ENCODE data around the gene DISP3. TPM values are rescaled to one million over a fixed set of nuclear protein-coding genes. Genes with fewer than 3 reads are reported as not detected.

The DISP3 gene
- total and polyA plus RNA-seq, 2 of the 13 experiments (the other 11 are each of a cell fraction or from before 2014, with no cell fraction given): 0.08 to 0.13 TPM

- Histone ChIP-seq H3K36me3 (replicated peaks in 1 of 2; ENCODE audit: control insufficient read depth in 1 of 2, insufficient read depth in 2 of 2, low read length in 2 of 2) (no peaks in the 10 kb centered on the region), H3K27me3 (ENCODE audit: control insufficient read depth in 1 of 2, insufficient read depth in 2 of 2, low read length in 2 of 2) (peaks cover 5 to 58% of the 10 kb centered on the region in 2 experiments; a peak in 4 of 5 replicates), H3K4me2 (ENCODE audit: low read depth, low read length) (peak overlapping the region; percentile 29; the same call in 1 of the 2 replicates), H3K9me3 (ENCODE audit: low read length) (no peaks in the 10 kb centered on the region), H3K4me3 (replicated peaks in 1 of 3; ENCODE audit: insufficient read depth in 1 of 3, low read depth in 2 of 3, low read length in 3 of 3) (peak overlapping the region in 1 of 3 experiments; percentile 39; a peak in 2 of 6 replicates), H3K4me1 (ENCODE audit: insufficient read depth, low read length) (no peaks in the 10 kb centered on the region), H3K9ac (ENCODE audit: insufficient read depth, low read depth, low read length) (no peak overlapping the region), H2AFZ (ENCODE audit: low read length) (no peak overlapping the region), H4K20me1 (ENCODE audit: insufficient read depth, low read length) (no peaks in the 10 kb centered on the region), H3K79me2 (ENCODE audit: insufficient read depth, low read length) (no peaks in the 10 kb centered on the region), H3K27ac (ENCODE audit: extremely low read length, insufficient read depth, low read length) (no peak overlapping the region)
- in situ Hi-C loops (cut with HindIII; ENCODE audit: extremely low pct_ligation_motif_present, low pct_unique_long_range_greater_than_20kb) (no loop called here), intact Hi-C loops (cut with micrococcal nuclease; ENCODE audit: unreplicated experiment) (no loop called here)
- BruUV-seq (replicated peaks): no TSS peak
- DNase-seq (ENCODE audit: low spot score) (no peak), FAIRE-seq (no peak), ATAC-seq (no peak)
- ChIA-PET POLR2A (no interaction called here), CTCF (ENCODE audit: low intra/inter-chr PET ratio, low total read pairs) (no interaction called here)
- WGBS (ENCODE audit: low lambda C conversion rate): 8% methylated on average over 8 of the region's 8 CpGs
- no peak for TF ChIP-seq CTCF (CRISPR knock-in tag; IDR thresholded peaks at IDR 0.05)
- no peak for TF ChIP-seq ZFP62 (CRISPR knock-in tag; IDR thresholded peaks at IDR 0.05)
- TF ChIP-seq SCMH1 (CRISPR knock-in tag; IDR thresholded peaks at IDR 0.05; ENCODE audit: borderline replicate concordance): no peak
- no peak for TF ChIP-seq ZNF446 (CRISPR knock-in tag; IDR thresholded peaks at IDR 0.05)
- TF ChIP-seq ZNF337 (CRISPR knock-in tag; IDR thresholded peaks at IDR 0.05; ENCODE audit: borderline replicate concordance, low read depth): no peak
- TF ChIP-seq ZKSCAN8 (CRISPR knock-in tag; IDR thresholded peaks at IDR 0.05; ENCODE audit: borderline replicate concordance): no peak
- TF ChIP-seq ZBTB10 (CRISPR knock-in tag; IDR thresholded peaks at IDR 0.05; ENCODE audit: borderline replicate concordance): no peak
Observed at GRCh38 chr1:11579506-11579905, 100.6 kb downstream of the DISP3 start.

All from HepG2 (cell line).